ENCODE results near the gene CCDC9.
"Not testable (repeated sequence)": the region's sequence is repeated elsewhere in the genome, so short reads cannot be mapped to it uniquely, and the experiment has no call there.

Gene CCDC9

GRCh38 chr19:47269596-47269995 lies 13.3 kb downstream of the CCDC9 start:
- TF ChIP-seq TAF1 (IDR thresholded peaks at IDR 0.05; ENCODE audit: borderline replicate concordance, low read depth, low read length) (no peak), POLR2A (IDR thresholded peaks at IDR 0.05; ENCODE audit: low read depth, low read length) (no peak), POLR2AphosphoS5 (IDR thresholded peaks at IDR 0.05; ENCODE audit: low read depth, low read length) (no peak)
- FAIRE-seq (no peak), DNase-seq (ENCODE audit: insufficient read length) (no peak)

GRCh38 chr19:47270408-47270807 lies 14.1 kb downstream of the CCDC9 start:
- no peak for DNase-seq (ENCODE audit: insufficient read length)
- TF ChIP-seq TAF1 (IDR thresholded peaks at IDR 0.05; ENCODE audit: borderline replicate concordance, low read depth, low read length) (no peak), POLR2AphosphoS5 (IDR thresholded peaks at IDR 0.05; ENCODE audit: low read depth, low read length) (no peak), POLR2A (IDR thresholded peaks at IDR 0.05; ENCODE audit: low read depth, low read length) (no peak)
- FAIRE-seq: no peak

- DNase-seq (ENCODE audit: insufficient read length) (no peak), FAIRE-seq (no peak)
- TF ChIP-seq TAF1 (IDR thresholded peaks at IDR 0.05; ENCODE audit: borderline replicate concordance, low read depth, low read length) (no peak), POLR2AphosphoS5 (IDR thresholded peaks at IDR 0.05; ENCODE audit: low read depth, low read length) (no peak), POLR2A (IDR thresholded peaks at IDR 0.05; ENCODE audit: low read depth, low read length) (no peak)
These were observed 15.6 kb downstream of the CCDC9 start for GRCh38 chr19:47271949-47272348.

- no peak for FAIRE-seq
- DNase-seq (ENCODE audit: insufficient read length): peak; percentile 58
- TF ChIP-seq POLR2A (IDR thresholded peaks at IDR 0.05; ENCODE audit: low read depth, low read length) (no peak), POLR2AphosphoS5 (IDR thresholded peaks at IDR 0.05; ENCODE audit: low read depth, low read length) (no peak), TAF1 (IDR thresholded peaks at IDR 0.05; ENCODE audit: borderline replicate concordance, low read depth, low read length) (no peak)
These were observed 16.4 kb downstream of the CCDC9 start for GRCh38 chr19:47272448-47273312.

- peak; percentile 98 for FAIRE-seq
These were observed 17.2 kb downstream of the CCDC9 start for GRCh38 chr19:47273313-47274070.

GRCh38 chr19:47274071-47274890 lies 18.0 kb downstream of the CCDC9 start, which contains the start of gene INAFM1:
Gene INAFM1 (plus strand): TSS chr19:47274885. CDS start chr19:47274920, 35 bp downstream.
- FAIRE-seq: no peak
- peak; percentile 93 for DNase-seq (ENCODE audit: insufficient read length)
- TF ChIP-seq POLR2AphosphoS5 (IDR thresholded peaks at IDR 0.05; ENCODE audit: low read depth, low read length) (no peak), POLR2A (IDR thresholded peaks at IDR 0.05; ENCODE audit: low read depth, low read length) (peak; percentile 47; the same call in 1 of the 2 replicates), TAF1 (IDR thresholded peaks at IDR 0.05; ENCODE audit: borderline replicate concordance, low read depth, low read length) (no peak)

More at GRCh38 chr19:47273313-47274070, 17.2 kb downstream of the CCDC9 start:
- TF ChIP-seq POLR2A (IDR thresholded peaks at IDR 0.05; ENCODE audit: low read depth, low read length) (peak; percentile 78; the same call in 1 of the 2 replicates), POLR2AphosphoS5 (IDR thresholded peaks at IDR 0.05; ENCODE audit: low read depth, low read length) (peak; percentile 85), TAF1 (IDR thresholded peaks at IDR 0.05; ENCODE audit: borderline replicate concordance, low read depth, low read length) (peak; percentile 34; the same call in 1 of the 2 replicates)
- DNase-seq (ENCODE audit: insufficient read length): peak; percentile 98

GRCh38 chr19:47274891-47275761 lies 18.8 kb downstream of the CCDC9 start:
- DNase-seq (ENCODE audit: insufficient read length) (peak; percentile 46), FAIRE-seq (no peak)
- TF ChIP-seq POLR2A (IDR thresholded peaks at IDR 0.05; ENCODE audit: low read depth, low read length): peak; percentile 5; the same call in 1 of the 2 replicates
- TF ChIP-seq TAF1 (IDR thresholded peaks at IDR 0.05; ENCODE audit: borderline replicate concordance, low read depth, low read length): no peak

- DNase-seq (ENCODE audit: insufficient read length) (no peak), FAIRE-seq (no peak)
- TF ChIP-seq TAF1 (IDR thresholded peaks at IDR 0.05; ENCODE audit: borderline replicate concordance, low read depth, low read length) (no peak), POLR2A (IDR thresholded peaks at IDR 0.05; ENCODE audit: low read depth, low read length) (no peak), POLR2AphosphoS5 (IDR thresholded peaks at IDR 0.05; ENCODE audit: low read depth, low read length) (no peak)
These were observed 19.6 kb downstream of the CCDC9 start for GRCh38 chr19:47275791-47276461.

GRCh38 chr19:47276513-47276912 lies 20.2 kb downstream of the CCDC9 start:
- DNase-seq (ENCODE audit: insufficient read length); FAIRE-seq: not testable (repeated sequence)

Data from GM12892 (cell line).